Transverse colon (tissue), 4 donors: ENCODE results near the gene ARSK.

ENCODE experiments used
- CTCF ChIP-seq, 5 experiments: fragments of 200-600 bp in 3 of 5; fragments of 450-650 bp in 2 of 5; sonication (generic) in 3 of 5; IDR thresholded peaks; 1 replicate in 2 of 5; 2 replicates in 3 of 5; pipeline ENCODE4 v1.5.1; 2016 to 2017; ENCODE audit warnings: antibody characterized with exemption in 5 of 5, inconsistent platforms in 3 of 5, mild to moderate bottlenecking in 2 of 5, moderate library complexity in 1 of 5
- POLR2AphosphoS5 ChIP-seq, 3 donors: sonication (generic); formaldehyde crosslinking; IDR thresholded peaks; one replicate each; pipeline ENCODE4 v1.6.1; 2016; ENCODE audit warnings: antibody characterized with exemption in 3 of 3

GRCh38 chr5:95615164-95615467 is 60.2 kb downstream of the ARSK start:
- TF ChIP-seq CTCF (IDR thresholded peaks at IDR 0.05), result no peak
- no peak for TF ChIP-seq POLR2AphosphoS5 (IDR thresholded peaks at IDR 0.05)
